ENCODE measurements around the gene COX5A. TPM values are rescaled to one million over a fixed set of nuclear protein-coding genes. Genes with fewer than 3 reads are reported as not detected.
"Not testable (repeated sequence)": the region's sequence is repeated elsewhere in the genome, so short reads cannot be mapped to it uniquely, and the experiment has no call there.

COX5A gene
- total RNA-seq, 1 donor from 2014 or later: 191 TPM

DNA sequence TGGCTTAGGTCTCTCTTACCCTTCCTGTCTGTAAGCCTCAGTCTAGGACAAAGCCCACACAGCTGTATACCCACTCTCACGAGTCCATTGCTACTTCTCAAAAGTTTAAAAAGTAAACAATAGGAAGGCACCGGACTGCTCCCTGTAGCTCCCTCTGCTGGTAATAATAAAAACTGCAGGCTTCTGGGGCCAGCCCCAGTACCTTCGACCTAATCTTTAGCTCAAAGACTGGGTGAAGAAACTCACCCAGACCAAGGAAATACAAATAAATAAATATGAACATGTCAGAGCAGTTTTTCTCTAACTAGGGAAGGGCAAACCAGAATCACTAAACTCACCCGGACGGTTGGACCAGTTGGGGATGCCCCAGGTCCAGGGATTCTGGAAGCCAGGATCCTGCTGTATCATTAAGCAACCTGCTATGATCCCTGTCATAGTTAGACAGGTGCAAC lies 36.2 kb downstream of the COX5A start:
- TF ChIP-seq, protein P1, sequence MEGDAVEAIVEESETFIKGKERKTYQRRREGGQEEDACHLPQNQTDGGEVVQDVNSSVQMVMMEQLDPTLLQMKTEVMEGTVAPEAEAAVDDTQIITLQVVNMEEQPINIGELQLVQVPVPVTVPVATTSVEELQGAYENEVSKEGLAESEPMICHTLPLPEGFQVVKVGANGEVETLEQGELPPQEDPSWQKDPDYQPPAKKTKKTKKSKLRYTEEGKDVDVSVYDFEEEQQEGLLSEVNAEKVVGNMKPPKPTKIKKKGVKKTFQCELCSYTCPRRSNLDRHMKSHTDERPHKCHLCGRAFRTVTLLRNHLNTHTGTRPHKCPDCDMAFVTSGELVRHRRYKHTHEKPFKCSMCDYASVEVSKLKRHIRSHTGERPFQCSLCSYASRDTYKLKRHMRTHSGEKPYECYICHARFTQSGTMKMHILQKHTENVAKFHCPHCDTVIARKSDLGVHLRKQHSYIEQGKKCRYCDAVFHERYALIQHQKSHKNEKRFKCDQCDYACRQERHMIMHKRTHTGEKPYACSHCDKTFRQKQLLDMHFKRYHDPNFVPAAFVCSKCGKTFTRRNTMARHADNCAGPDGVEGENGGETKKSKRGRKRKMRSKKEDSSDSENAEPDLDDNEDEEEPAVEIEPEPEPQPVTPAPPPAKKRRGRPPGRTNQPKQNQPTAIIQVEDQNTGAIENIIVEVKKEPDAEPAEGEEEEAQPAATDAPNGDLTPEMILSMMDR (IDR thresholded peaks at IDR 0.05; ENCODE audit: unreplicated experiment): peak; percentile 89
- H3K27ac Mint-ChIP-seq: no peak overlapping the region
- no peak overlapping the region for H3K4me3 Mint-ChIP-seq (ENCODE audit: low read depth)
- H3K27me3 Mint-ChIP-seq: no peaks in the 10 kb centered on the region
- H3K36me3 Mint-ChIP-seq (ENCODE audit: insufficient read depth): peaks cover 18% of the 10 kb centered on the region
- DNase-seq (ENCODE audit: low spot score, unreplicated experiment): peak; percentile 25
- peaks cover 11% of the 10 kb centered on the region for H3K4me1 Mint-ChIP-seq (ENCODE audit: low read depth)
- no peaks in the 10 kb centered on the region for H3K9me3 Mint-ChIP-seq (ENCODE audit: low read depth)

DNA sequence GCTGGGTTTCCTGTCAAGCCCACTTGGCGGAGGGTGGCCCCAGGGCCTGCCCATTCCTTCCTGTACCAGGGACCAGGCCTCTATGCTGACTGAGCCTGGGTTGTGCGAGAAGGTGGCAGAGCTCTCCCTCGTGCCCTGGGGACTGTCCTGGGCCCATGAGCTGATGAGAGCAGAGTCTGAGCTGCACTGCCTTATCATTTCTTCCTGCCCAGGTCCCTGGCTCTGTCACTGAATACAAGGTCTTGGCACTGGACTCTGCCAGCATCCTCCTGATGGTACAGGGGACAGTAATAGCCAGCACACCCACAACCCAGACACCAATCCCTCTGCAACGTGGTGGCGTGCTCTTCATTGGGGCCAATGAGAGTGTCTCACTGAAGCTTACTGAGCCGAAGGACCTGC lies 40.6 kb downstream of the COX5A start:
- Mint-ChIP-seq H3K9me3 (ENCODE audit: low read depth) (no peaks in the 10 kb centered on the region), H3K4me3 (ENCODE audit: low read depth) (no peak overlapping the region), H3K36me3 (ENCODE audit: insufficient read depth) (peaks cover 9% of the 10 kb centered on the region), H3K27ac (peak overlapping the region; percentile 29), H3K4me1 (ENCODE audit: low read depth) (no peaks in the 10 kb centered on the region), H3K27me3 (no peaks in the 10 kb centered on the region)
- TF ChIP-seq, protein P1 (IDR thresholded peaks at IDR 0.05; ENCODE audit: unreplicated experiment): no peak
- no peak for DNase-seq (ENCODE audit: low spot score, unreplicated experiment)

DNA sequence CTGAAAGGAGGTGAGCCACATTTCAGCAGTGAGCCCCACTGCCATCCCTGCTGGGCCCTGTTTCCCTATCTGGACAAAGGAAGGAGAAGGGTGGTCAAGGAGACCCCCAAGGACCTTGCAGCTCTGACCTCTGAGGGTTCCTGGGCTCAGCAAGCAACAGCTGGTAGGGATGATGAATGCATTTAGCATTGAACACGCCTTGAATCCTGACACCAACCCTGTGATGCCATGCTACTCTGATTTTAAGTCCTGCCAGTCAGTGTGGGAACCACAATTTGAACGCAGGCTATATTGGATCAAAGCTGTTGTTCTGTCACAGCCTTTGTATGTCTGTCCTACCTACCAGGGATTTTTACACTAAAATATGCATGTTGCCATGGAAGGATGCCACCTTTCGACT lies 41.6 kb downstream of the COX5A start:
- no peaks in the 10 kb centered on the region for H3K9me3 Mint-ChIP-seq (ENCODE audit: low read depth)
- H3K27ac Mint-ChIP-seq: no peak overlapping the region
- TF ChIP-seq, protein P1 (IDR thresholded peaks at IDR 0.05; ENCODE audit: unreplicated experiment): no peak
- H3K27me3 Mint-ChIP-seq: no peaks in the 10 kb centered on the region
- no peaks in the 10 kb centered on the region for H3K4me1 Mint-ChIP-seq (ENCODE audit: low read depth)
- DNase-seq (ENCODE audit: low spot score, unreplicated experiment): no peak
- H3K4me3 Mint-ChIP-seq (ENCODE audit: low read depth): no peak overlapping the region
- peaks cover 9% of the 10 kb centered on the region for H3K36me3 Mint-ChIP-seq (ENCODE audit: insufficient read depth)

DNA sequence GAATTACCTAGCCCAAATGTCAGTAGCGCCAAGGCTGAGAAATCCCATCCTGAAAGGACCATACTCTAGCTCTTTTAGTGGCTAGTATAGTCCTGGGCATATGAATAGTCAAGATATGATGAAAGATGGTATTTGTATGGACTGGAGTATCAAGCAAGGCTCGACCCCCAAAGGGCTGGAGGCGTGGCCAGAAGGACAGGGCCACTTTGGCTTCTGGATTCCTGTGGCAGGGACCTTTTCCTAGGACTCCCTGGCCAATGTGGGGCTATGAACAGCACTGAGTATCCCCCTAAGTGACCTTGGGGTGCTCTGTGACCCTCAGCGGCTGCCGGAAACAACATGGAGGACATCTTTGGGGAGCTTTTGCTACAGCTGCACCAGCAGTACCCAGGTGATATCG lies 42.0 kb downstream of the COX5A start:
- H3K4me3 Mint-ChIP-seq (ENCODE audit: low read depth): no peak overlapping the region
- H3K27ac Mint-ChIP-seq: no peak overlapping the region
- H3K27me3 Mint-ChIP-seq: no peaks in the 10 kb centered on the region
- peaks cover 8% of the 10 kb centered on the region for H3K36me3 Mint-ChIP-seq (ENCODE audit: insufficient read depth)
- TF ChIP-seq, protein P1 (IDR thresholded peaks at IDR 0.05; ENCODE audit: unreplicated experiment): no peak
- DNase-seq (ENCODE audit: low spot score, unreplicated experiment): no peak
- no peaks in the 10 kb centered on the region for H3K9me3 Mint-ChIP-seq (ENCODE audit: low read depth)
- H3K4me1 Mint-ChIP-seq (ENCODE audit: low read depth): no peaks in the 10 kb centered on the region

DNA sequence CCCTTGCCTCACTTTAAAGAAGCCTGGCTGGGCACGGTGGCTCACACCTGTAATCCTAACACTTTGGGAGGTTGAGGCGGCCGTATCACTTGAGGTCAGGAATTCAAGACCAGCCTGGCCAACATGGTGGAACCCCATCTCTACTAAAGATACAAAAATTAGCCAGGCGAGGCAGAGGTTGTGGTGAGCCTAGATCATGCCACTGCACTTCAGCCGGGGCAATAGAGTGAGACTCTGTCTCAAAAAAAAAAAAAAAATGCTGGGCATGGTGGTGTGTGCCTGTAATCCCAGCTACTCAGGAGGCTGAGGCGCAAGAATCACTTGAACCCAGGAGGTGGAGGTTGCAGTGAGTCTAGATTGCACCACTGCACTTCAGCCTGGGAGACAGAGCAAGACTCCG lies 43.5 kb downstream of the COX5A start:
- H3K4me3 Mint-ChIP-seq (ENCODE audit: low read depth); DNase-seq (ENCODE audit: low spot score, unreplicated experiment); H3K9me3 Mint-ChIP-seq (ENCODE audit: low read depth); H3K27ac Mint-ChIP-seq; H3K4me1 Mint-ChIP-seq (ENCODE audit: low read depth); H3K36me3 Mint-ChIP-seq (ENCODE audit: insufficient read depth); H3K27me3 Mint-ChIP-seq: not testable (repeated sequence)

DNA sequence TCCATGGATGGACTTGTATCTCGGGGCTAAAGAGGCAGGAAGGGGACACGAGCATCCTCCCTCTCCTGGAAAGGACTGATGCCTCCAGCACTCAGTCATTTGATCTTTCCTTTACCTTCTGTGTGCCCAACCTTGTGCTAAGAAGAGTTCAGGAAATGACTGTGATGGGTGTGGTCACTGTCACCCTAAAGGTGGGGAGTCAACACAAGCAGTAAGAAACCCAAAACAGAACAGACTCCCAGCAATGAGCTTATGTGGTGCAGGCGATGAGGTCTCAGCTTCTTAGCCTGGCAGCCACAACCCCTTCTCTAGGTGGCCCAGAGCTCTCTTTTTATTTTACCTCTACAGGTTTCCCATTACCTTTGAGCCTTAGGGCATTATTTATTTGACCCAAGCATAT lies 44.2 kb downstream of the COX5A start:
- Mint-ChIP-seq H3K36me3 (ENCODE audit: insufficient read depth) (peaks cover 3% of the 10 kb centered on the region), H3K9me3 (ENCODE audit: low read depth) (no peaks in the 10 kb centered on the region), H3K4me1 (ENCODE audit: low read depth) (peaks cover 10% of the 10 kb centered on the region), H3K4me3 (ENCODE audit: low read depth) (no peak overlapping the region), H3K27me3 (no peaks in the 10 kb centered on the region), H3K27ac (no peak overlapping the region)
- DNase-seq (ENCODE audit: low spot score, unreplicated experiment): no peak
- TF ChIP-seq, protein P1 (IDR thresholded peaks at IDR 0.05; ENCODE audit: unreplicated experiment): no peak
